HCT116 (cell line): Measurements from ENCODE around the gene MARS1.
A peak's percentile ranks its signal among the peaks of the same experiment; 100 is the strongest.

ENCODE experiments used
- ELF1 ChIP-seq: IDR thresholded peaks from 2 replicates; pipeline ENCODE4 v1.6.1; 2012; ENCODE audit warnings: low read depth, borderline replicate concordance
- EZH2phosphoT487 ChIP-seq: fragments of 200-600 bp; IDR thresholded peaks from 2 replicates; pipeline ENCODE4 v1.6.1; 2018; ENCODE audit warnings: antibody characterized with exemption, borderline replicate concordance
- JUND ChIP-seq: IDR thresholded peaks from 2 replicates; pipeline ENCODE4 v1.6.1; 2012
- MAX ChIP-seq: IDR thresholded peaks from 2 replicates; pipeline ENCODE4 v1.6.1; 2012
- POLR2A ChIP-seq: IDR thresholded peaks from 2 replicates; pipeline ENCODE4 v1.7.0; 2011; ENCODE audit warnings: borderline replicate concordance; ENCODE audit not compliant: insufficient read depth, insufficient read length; ENCODE audit errors: extremely low read depth
- POLR2AphosphoS5 ChIP-seq: IDR thresholded peaks from 2 replicates; pipeline ENCODE4 v1.6.1; 2011; ENCODE audit warnings: mild to moderate bottlenecking, low read depth, low read length, moderate library complexity
- SIN3A ChIP-seq: IDR thresholded peaks from 2 replicates; pipeline ENCODE4 v1.6.1; 2012; ENCODE audit warnings: low read depth
- SRF ChIP-seq: IDR thresholded peaks from 2 replicates; pipeline ENCODE4 v1.6.1; 2012; ENCODE audit warnings: low read depth
- YY1 ChIP-seq: IDR thresholded peaks from 2 replicates; pipeline ENCODE4 v1.6.1; 2011; ENCODE audit warnings: low read length, low read depth, moderate library complexity, mild to moderate bottlenecking; ENCODE audit not compliant: insufficient replicate concordance; ENCODE audit errors: extremely low read depth
- ZBTB33 ChIP-seq: IDR thresholded peaks from 2 replicates; pipeline ENCODE4 v1.6.1; 2011; ENCODE audit warnings: mild to moderate bottlenecking, low read length, moderate library complexity; ENCODE audit not compliant: insufficient replicate concordance; ENCODE audit errors: extremely low read depth
- TF ChIP-seq, protein P1 (sequence below), 3 experiments: fragments of 200-600 bp in 1 of 3; sonication (generic) in 1 of 3; IDR thresholded peaks in 2 of 3; conservative IDR thresholded peaks in 1 of 3; 2 replicates each; pipeline ENCODE4 v1.5.1; 2012 to 2017; ENCODE audit warnings: low read depth in 2 of 3, low read length in 2 of 3, antibody characterized with exemption in 1 of 3, borderline replicate concordance in 1 of 3, control low read depth in 1 of 3, mild to moderate bottlenecking in 1 of 3, mixed read lengths in 1 of 3, mixed run types in 1 of 3, moderate library complexity in 1 of 3; ENCODE audit not compliant: insufficient read depth in 1 of 3

- peak; percentile 10 for TF ChIP-seq POLR2A
- no peak for TF ChIP-seq EZH2phosphoT487
- TF ChIP-seq, protein P1, sequence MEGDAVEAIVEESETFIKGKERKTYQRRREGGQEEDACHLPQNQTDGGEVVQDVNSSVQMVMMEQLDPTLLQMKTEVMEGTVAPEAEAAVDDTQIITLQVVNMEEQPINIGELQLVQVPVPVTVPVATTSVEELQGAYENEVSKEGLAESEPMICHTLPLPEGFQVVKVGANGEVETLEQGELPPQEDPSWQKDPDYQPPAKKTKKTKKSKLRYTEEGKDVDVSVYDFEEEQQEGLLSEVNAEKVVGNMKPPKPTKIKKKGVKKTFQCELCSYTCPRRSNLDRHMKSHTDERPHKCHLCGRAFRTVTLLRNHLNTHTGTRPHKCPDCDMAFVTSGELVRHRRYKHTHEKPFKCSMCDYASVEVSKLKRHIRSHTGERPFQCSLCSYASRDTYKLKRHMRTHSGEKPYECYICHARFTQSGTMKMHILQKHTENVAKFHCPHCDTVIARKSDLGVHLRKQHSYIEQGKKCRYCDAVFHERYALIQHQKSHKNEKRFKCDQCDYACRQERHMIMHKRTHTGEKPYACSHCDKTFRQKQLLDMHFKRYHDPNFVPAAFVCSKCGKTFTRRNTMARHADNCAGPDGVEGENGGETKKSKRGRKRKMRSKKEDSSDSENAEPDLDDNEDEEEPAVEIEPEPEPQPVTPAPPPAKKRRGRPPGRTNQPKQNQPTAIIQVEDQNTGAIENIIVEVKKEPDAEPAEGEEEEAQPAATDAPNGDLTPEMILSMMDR (IDR thresholded peaks at IDR 0.05 in 2 of 3, conservative IDR thresholded peaks at IDR 0.05 in 1 of 3; ENCODE audit: borderline replicate concordance in 1 of 3, insufficient read depth in 1 of 3, low read depth in 2 of 3, low read length in 2 of 3), result no peak
- no peak for TF ChIP-seq MAX
- TF ChIP-seq YY1, result no peak
- no peak for TF ChIP-seq SIN3A
- no peak for TF ChIP-seq JUND
- no peak for TF ChIP-seq ELF1
- TF ChIP-seq SRF, result no peak
- TF ChIP-seq POLR2AphosphoS5, result no peak
- TF ChIP-seq ZBTB33, result no peak
Observed at GRCh38 chr12:57454566-57455373, 33.1 kb upstream of the MARS1 start, which contains the start of gene INHBE.
